Fibroblast of the conjunctiva (primary cell): ENCODE data around the gene TUT1.
"Not testable (repeated sequence)": the region's sequence is repeated elsewhere in the genome, so short reads cannot be mapped to it uniquely, and the experiment has no call there.

ENCODE experiments used
- DNase-seq: peaks from one replicate; pipeline ENCODE4 v3.0.0-alpha.2; 2010; ENCODE audit warnings: low read depth

The TUT1 gene

DNA sequence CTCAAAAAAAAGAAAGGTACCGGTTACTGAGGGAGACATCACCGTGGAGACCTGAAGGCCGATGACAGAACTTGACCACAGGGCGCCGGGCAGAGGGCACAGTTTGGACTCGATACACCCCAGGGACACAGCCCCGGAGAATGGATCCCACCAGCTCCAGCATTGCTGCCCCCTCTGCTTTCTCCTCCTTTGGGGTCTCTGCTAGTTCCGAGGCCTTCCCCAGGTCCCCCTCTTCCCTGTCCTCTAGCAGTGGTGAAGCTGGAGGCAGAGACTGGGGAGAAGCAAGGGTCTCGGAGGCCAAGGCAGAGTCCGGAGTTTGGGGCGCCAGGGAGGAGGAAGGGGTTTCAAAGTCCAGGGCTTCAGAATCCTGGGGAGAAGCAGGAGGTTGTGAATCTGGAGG lies 12.8 kb downstream of the TUT1 start:
- DNase-seq: no peak

DNA sequence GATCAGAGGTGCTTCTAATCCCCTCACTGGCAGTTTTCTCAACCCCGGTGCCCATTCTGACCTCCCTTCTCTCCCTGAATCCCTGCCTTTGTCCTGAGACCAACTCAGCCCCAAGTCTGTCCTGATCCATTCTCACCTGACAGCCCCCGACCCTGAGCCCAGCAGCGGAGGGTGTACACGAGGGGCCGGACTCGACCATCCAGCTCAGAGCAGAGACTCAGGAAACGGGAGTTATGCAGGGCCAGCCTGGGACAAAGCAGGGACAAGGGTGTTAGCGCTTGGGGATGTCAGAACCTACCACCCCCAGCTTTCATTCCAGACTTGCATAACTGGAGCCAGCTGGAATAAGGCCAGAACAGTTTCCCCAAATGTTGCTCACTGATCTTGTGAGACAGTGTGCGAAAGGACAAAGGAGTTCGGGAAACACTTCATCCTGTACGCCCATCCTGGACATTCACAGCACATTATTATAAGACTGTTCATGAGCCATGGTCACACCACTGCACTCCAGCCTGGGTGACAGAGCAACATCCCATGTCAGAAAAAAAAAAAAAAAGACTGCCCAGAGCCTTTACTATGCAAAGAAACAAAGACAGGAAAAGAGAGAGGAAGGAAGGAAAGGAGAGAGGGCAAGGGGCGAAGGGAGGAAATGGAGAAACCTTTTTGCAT lies 14.1 kb downstream of the TUT1 start:
- DNase-seq: no peak

DNA sequence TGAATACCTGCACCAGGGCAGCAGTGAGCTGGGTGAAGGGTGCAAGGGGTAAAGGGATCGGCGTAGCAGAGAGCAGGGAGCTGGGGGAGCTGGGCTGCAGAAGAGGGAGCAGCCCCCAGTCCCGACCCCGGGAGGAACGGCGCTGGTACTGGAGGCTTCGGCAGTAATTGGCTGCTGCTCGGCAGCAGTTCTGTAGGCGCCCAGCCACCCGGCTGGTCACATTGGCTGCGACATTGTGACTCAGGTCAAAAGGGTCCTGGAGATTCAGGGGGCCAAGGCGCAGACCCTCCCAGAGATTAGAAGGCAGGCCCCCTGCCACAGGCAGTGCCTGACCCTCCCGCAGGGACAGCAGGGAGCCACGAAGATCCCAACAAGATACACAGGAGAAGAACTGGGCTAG lies 15.5 kb downstream of the TUT1 start:
- DNase-seq: no peak

DNA sequence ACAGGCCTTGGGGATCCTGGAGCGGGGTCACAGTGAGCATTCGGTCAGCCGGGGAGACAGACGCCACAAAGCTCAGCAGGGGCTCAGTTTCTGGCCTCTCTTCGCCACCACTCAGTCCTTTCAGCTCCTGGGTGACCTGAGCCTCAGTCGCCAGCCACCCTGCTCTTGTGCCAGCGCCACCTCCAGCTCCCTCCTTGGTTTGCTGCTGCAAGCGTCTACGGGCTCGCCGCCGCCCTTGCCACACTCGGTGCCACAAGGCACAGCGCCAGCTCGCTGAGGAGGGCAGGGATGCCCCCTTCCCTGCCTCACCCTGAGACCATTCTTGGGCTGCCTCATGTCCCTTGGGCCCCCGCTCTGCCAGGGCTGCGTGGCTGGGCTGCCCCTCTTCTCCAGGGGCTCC lies 16.2 kb downstream of the TUT1 start:
- no peak for DNase-seq

GRCh38 chr11:62574363-62575071 lies 16.8 kb downstream of the TUT1 start:
- no peak for DNase-seq

DNA sequence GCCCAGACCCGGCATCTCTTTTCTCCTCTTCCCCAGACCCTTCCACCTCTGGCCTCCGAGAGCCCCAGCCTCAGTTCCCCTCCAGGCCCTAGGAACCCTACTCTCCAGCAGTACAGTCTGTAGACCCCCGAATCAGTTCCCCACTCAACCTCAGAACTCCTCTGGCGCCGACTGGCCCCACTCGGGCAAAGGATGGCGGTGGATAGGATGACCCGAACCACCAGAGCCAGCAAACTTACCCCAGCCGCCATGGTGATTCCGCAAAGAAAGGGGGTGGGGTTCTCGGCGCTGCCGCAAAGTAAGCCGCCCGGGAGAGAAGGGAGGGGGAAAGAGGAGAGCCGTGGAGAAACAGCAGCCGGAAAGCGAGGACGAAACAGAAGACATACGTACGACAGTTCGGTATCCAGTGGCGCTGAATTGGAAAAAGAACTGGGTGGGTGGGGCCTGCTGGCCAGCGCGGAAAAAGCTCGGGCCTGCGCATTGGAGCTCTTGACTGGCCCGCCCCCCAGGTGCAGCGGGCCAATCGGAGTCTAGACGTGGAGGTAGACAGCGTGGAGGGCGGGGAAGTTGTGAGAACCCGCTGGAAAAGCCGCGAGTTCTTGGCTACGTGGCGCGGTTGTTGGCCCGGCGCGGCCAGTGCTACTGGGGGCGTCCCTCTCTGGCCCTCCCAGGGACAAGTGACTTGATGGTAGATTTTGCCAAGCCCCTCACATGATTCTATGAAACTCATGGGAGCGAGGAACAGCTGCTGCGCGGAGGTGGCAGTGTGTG lies 17.5 kb downstream of the TUT1 start, which contains the start of gene EEF1G:
EEF1G (minus strand) TSS at position 300 of the 771 bp plus-strand sequence; CDS start at position 251, 49 bp downstream.
- peak; percentile 100 for DNase-seq

DNA sequence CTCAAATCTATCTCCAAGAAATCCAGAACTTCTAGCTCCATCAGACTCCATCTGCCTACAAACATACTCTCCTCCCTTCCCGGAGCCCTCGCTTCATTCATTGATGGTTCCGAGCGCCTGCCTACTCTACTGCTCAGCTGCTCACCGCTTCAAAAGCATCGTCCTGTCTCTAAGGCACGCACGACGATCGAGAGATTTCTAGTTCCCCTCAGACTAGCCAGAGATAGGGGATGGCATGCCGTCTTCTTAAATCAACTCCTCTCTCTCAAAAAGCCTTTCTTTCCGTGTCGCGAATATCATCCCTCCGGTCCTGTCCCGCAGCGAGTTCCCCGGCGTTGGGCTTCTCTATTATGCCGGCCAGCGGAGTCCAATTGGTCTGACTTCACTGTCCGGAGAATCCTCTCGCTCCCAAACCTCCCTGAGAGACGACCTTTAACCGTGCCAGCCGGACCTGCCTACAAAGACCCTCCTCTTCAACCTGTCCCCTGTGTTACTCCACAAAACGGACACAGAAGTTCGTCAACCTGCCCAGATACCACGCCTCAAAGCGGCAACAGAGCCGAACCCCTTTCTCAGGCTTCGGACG lies 18.2 kb downstream of the TUT1 start:
- no peak for DNase-seq

GRCh38 chr11:62572431-62572830 lies 18.9 kb downstream of the TUT1 start:
- no peak for DNase-seq

DNA sequence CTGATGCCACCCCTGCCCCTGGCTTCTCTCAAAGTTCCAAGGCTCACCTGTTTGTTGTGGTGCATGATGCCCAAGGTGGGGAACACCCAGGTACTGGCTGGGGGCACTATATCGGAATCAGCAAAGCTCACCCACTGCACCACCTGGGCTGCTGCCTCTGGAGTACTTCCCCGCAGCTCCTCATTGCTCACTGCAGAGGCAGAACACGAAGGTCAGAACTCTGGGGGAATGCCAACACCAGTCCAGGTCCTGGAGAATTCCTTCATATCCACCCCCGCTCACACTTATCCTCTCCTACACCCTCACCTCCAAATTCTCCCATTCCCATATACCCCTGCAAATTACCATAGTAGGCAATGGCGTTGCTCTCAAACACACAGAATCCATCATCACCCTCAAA lies 19.8 kb downstream of the TUT1 start:
- DNase-seq: not testable (repeated sequence)

DNA sequence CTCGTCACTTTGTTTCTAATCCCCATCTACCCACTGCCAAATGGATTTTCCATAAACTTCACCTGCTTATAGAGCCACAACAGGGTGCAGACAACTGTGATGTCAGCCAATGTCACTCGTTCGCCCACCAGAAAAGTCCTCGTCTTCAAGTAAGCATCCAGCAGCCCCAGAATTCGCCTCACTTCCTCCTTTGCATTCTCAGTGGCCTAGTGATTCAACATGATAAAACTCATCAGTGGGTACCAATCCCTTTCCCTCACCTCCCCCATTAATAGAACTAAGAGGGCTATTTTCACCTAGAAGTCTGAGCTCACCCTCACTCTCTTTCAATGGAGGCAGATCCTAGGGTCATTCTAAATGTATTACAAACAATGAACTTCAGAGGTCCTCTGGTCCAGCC lies 20.4 kb downstream of the TUT1 start:
- not testable (repeated sequence) for DNase-seq

DNA sequence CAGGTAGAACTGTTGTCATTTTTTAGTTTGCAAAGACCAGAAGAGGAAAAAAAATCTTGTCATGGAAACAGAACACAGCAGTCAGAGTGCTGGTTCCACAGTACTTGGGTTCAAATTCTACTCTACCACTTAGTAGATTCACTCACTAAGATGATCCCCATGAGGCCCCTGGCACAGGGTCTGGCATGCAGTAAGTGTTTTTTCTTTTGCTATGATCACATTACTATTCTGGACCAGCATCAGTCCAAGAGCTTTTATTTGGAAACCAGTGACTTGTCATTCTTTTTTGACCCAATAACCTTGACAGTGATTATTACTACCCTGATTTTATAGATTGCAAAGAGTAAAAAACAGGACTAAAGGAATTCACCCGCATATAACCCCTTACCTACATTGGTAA lies 21.7 kb downstream of the TUT1 start:
- no peak for DNase-seq

- DNase-seq: no peak
Measured at GRCh38 chr11:62567018-62567633, 24.2 kb downstream of the TUT1 start.

- no peak for DNase-seq
Measured at GRCh38 chr11:62566247-62566646, 25.1 kb downstream of the TUT1 start.

DNA sequence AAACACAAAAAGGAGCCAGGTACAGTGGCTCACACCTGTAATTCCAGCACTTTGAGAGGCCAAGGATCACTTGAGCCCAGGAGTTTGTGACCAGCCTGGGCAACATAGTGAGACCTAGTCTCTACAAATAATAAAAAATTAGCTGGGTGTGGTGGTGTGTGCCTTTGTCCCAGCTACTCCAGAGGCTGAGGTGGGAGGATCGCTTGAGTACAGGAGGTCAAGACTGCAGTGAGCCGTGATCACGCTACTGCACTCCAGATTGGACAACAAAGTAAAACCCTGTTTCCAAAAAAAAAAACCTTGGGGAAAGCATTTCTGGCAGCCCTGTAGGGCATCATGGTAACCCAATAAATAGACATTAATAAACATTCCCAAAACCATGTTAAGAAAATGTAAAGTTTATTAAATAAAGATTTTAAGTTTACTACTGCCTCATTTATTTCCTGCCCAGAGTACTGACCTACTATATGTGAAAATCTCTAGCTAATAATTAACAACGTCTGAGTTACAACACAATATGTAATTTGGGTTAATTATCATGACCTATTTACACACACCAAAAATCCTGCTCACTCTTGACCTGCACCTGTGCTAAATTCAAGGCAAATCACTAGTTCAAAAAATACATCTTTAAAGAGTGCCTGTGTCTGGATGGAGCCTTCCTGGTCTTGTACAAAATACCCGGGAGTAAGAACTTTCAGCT lies 26.1 kb downstream of the TUT1 start:
- DNase-seq: no peak

- not testable (repeated sequence) for DNase-seq
Measured at GRCh38 chr11:62561677-62562230, 29.6 kb downstream of the TUT1 start.

DNA sequence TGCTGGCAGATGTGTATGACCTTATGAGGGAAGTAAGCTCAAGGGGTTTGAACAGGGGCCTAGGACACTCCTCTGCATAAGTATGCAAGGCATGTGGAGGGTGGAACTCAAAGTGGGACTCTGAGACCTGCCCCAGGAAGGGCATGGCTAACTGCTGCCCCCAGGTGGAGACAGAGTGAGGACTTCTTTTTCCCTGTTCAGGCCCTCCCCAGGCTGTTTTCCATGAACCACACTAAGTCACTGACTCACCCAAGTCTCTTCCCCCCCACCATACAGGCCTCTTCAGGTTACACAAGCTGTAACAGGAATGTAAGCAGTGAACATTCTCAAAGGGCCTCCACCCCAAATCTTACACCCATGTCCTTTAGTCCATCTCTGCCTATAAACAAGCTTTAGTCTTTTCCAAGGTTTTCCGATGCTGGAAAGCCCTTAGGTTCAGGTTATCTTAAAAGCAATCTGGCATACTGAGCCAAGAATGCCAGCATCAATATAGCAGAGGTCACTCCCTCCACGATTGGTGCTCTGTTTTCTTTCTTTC lies 30.7 kb downstream of the TUT1 start:
- DNase-seq: peak; percentile 97

DNA sequence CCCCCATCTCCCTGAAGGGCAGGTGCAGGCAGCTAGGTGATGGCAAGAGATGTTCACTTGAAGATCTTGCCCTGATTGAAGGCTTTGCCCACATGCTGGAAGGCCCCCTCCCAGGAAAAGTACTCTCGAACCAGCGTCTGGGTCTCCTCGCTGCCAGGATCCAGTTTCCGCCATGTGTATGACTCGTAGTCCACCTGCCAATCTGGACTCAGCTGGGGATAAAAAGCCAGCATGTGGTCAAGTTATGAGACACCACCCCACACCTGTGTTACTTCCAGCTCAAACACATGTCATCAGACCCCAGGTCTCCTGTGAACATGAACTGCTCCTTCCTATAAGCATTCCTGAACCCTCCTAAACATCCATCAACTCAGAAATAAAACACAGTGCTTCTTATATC lies 31.7 kb downstream of the TUT1 start:
- not testable (repeated sequence) for DNase-seq

GRCh38 chr11:62559204-62559603 lies 32.1 kb downstream of the TUT1 start:
- no peak for DNase-seq

DNA sequence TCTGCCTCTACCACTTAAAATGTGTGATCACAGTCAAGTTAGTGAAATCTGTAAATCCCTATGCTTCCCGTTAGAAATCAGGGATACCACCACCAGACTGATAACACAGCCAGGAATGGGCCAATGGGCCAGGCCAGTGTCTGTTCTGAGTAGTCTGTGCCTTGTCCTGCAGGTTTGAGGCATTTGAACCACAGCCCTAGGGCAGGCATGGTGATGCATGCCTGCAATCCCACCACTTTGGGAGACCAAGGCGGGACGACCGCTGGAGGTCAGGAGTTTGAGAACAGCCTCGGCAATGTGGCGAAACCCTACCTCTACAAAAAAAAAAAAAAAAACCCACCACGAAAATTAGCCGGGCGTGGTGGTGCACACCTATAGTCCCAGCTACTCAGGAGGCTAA lies 32.7 kb downstream of the TUT1 start:
- no peak for DNase-seq

- DNase-seq: no peak
Measured at GRCh38 chr11:62556875-62557631, 34.3 kb downstream of the TUT1 start.
